HEK293 (cell line): ENCODE results near the gene GDPD3.

Experiments
- CTCF ChIA-PET: fragments of 350-600 bp; formaldehyde crosslinking; extraction: SDS; loops from one replicate; lab custom pipeline; 2021; ENCODE audit warnings: antibody characterized with exemption; lab: Yijun Ruan, JAX
- POLR2A ChIA-PET: fragments of 300-600 bp; formaldehyde crosslinking; extraction: SDS; loops from one replicate; lab custom pipeline; 2020; ENCODE audit warnings: antibody characterized with exemption, inconsistent platforms; lab: Yijun Ruan, JAX
- H3K27ac ChIP-seq: fragments of 200-500 bp; sonication (Bioruptor generic); 2 replicates; pipeline ENCODE4 v1.5.1; 2014; ENCODE audit warnings: low read depth, low read length, control low read depth, inconsistent platforms; ENCODE audit errors: extremely low read depth
- H3K36me3 ChIP-seq, 2 experiments: fragments of 200-500 bp in 1 of 2; sonication (Bioruptor generic) in 1 of 2; 1 replicate in 1 of 2; 2 replicates in 1 of 2; pipeline ENCODE4 v1.5.1; 2014 to 2017; ENCODE audit warnings: inconsistent platforms in 2 of 2, low read length in 2 of 2; ENCODE audit not compliant: control insufficient read depth in 2 of 2, insufficient read depth in 1 of 2
- H3K4me1 ChIP-seq: fragments of 200-500 bp; sonication (Bioruptor generic); 2 replicates; pipeline ENCODE4 v1.5.1; 2014; ENCODE audit warnings: mild to moderate bottlenecking, low read length, inconsistent platforms; ENCODE audit not compliant: control insufficient read depth, insufficient read depth
- H3K4me3 ChIP-seq: 2 replicates; pipeline ENCODE4 v1.5.1; 2011; ENCODE audit warnings: low read depth, mild to moderate bottlenecking, control low read depth, low read length, moderate library complexity
- H3K9me3 ChIP-seq: fragments of 200-500 bp; sonication (Bioruptor generic); 2 replicates; pipeline ENCODE4 v1.5.1; 2014; ENCODE audit warnings: low read depth, low read length, inconsistent platforms; ENCODE audit not compliant: control insufficient read depth, insufficient read depth
- EGR2 ChIP-seq: fragments of 450-650 bp; formaldehyde crosslinking; IDR thresholded peaks from 2 replicates; pipeline ENCODE4 v1.5.1; 2016; ENCODE audit warnings: low read depth, missing biosample characterization, missing genetic modification characterization
- GLIS1 ChIP-seq: fragments of 450-650 bp; formaldehyde crosslinking; IDR thresholded peaks from 2 replicates; pipeline ENCODE4 v1.5.1; 2016; ENCODE audit warnings: missing biosample characterization, missing genetic modification characterization
- GLIS2 ChIP-seq: fragments of 450-650 bp; formaldehyde crosslinking; IDR thresholded peaks from 2 replicates; pipeline ENCODE4 v1.5.1; 2016; ENCODE audit warnings: missing biosample characterization, missing genetic modification characterization
- HOXA7 ChIP-seq: sonication (generic); formaldehyde crosslinking; IDR thresholded peaks from 2 replicates; pipeline ENCODE4 v1.8.1; 2022; ENCODE audit warnings: missing genetic modification reagents, borderline replicate concordance
- KLF9 ChIP-seq: fragments of 450-650 bp; formaldehyde crosslinking; IDR thresholded peaks from 2 replicates; pipeline ENCODE4 v1.5.1; 2016; ENCODE audit warnings: missing biosample characterization, missing genetic modification characterization, low read depth
- SETDB1 ChIP-seq: IDR thresholded peaks from one replicate; pipeline ENCODE4 v1.6.1; 2017; ENCODE audit warnings: mild to moderate bottlenecking, low read length, moderate library complexity, mixed read lengths; ENCODE audit not compliant: insufficient read length
- SP2 ChIP-seq: fragments of 450-650 bp; formaldehyde crosslinking; IDR thresholded peaks from 2 replicates; pipeline ENCODE4 v1.5.1; 2016; ENCODE audit warnings: missing biosample characterization, missing genetic modification characterization
- TRIM28 ChIP-seq: IDR thresholded peaks from 2 replicates; pipeline ENCODE4 v1.6.1; 2011; ENCODE audit warnings: low read length, control low read depth, borderline replicate concordance
- ZBTB20 ChIP-seq: fragments of 450-650 bp; formaldehyde crosslinking; IDR thresholded peaks from 2 replicates; pipeline ENCODE4 v1.5.1; 2016; ENCODE audit warnings: missing biosample characterization, missing genetic modification characterization
- ZBTB7A ChIP-seq: fragments of 450-650 bp; formaldehyde crosslinking; IDR thresholded peaks from 2 replicates; pipeline ENCODE4 v1.5.1; 2016; ENCODE audit warnings: low read depth, missing biosample characterization, missing genetic modification characterization
- ZFP37 ChIP-seq: fragments of 450-650 bp; formaldehyde crosslinking; IDR thresholded peaks from 2 replicates; pipeline ENCODE4 v1.5.1; 2016; ENCODE audit warnings: missing biosample characterization, missing genetic modification characterization
- ZNF155 ChIP-seq: fragments of 450-650 bp; formaldehyde crosslinking; IDR thresholded peaks from 2 replicates; pipeline ENCODE4 v1.5.1; 2016; ENCODE audit warnings: missing biosample characterization, missing genetic modification characterization
- ZNF335 ChIP-seq: fragments of 450-650 bp; formaldehyde crosslinking; conservative IDR thresholded peaks from 2 replicates; pipeline ENCODE4 v1.5.1; 2016; ENCODE audit warnings: missing biosample characterization, missing genetic modification characterization
- ZNF366 ChIP-seq: fragments of 450-650 bp; formaldehyde crosslinking; conservative IDR thresholded peaks from 2 replicates; pipeline ENCODE4 v1.5.1; 2016; ENCODE audit warnings: missing biosample characterization, missing genetic modification characterization
- ZNF426 ChIP-seq: fragments of 450-650 bp; formaldehyde crosslinking; IDR thresholded peaks from 2 replicates; pipeline ENCODE4 v1.5.1; 2017; ENCODE audit warnings: missing biosample characterization, missing genetic modification characterization, mild to moderate bottlenecking, inconsistent platforms, moderate library complexity
- ZNF600 ChIP-seq: fragments of 450-650 bp; formaldehyde crosslinking; IDR thresholded peaks from 2 replicates; pipeline ENCODE4 v1.5.1; 2016; ENCODE audit warnings: missing biosample characterization, missing genetic modification characterization
- ZNF658 ChIP-seq: fragments of 450-650 bp; formaldehyde crosslinking; IDR thresholded peaks from 2 replicates; pipeline ENCODE4; 2016; ENCODE audit warnings: missing biosample characterization, missing genetic modification characterization
- TF ChIP-seq, protein P1 (sequence below): fragments of 450-650 bp; formaldehyde crosslinking; IDR thresholded peaks from 2 replicates; pipeline ENCODE4 v1.5.1; 2016; ENCODE audit warnings: missing biosample characterization, missing genetic modification characterization
- TF ChIP-seq, protein P2 (sequence below): fragments of 450-650 bp; formaldehyde crosslinking; IDR thresholded peaks from 2 replicates; pipeline ENCODE4 v1.5.1; 2016; ENCODE audit warnings: missing biosample characterization, missing genetic modification characterization
- TF ChIP-seq, protein P3 (sequence below): fragments of 450-650 bp; formaldehyde crosslinking; IDR thresholded peaks from 2 replicates; pipeline ENCODE4 v1.5.1; 2017; ENCODE audit warnings: missing biosample characterization, missing genetic modification characterization
- TF ChIP-seq, protein P4 (sequence below): fragments of 450-650 bp; formaldehyde crosslinking; IDR thresholded peaks from 2 replicates; pipeline ENCODE4 v1.5.1; 2016; ENCODE audit warnings: missing biosample characterization, missing genetic modification characterization

GDPD3 gene

DNA sequence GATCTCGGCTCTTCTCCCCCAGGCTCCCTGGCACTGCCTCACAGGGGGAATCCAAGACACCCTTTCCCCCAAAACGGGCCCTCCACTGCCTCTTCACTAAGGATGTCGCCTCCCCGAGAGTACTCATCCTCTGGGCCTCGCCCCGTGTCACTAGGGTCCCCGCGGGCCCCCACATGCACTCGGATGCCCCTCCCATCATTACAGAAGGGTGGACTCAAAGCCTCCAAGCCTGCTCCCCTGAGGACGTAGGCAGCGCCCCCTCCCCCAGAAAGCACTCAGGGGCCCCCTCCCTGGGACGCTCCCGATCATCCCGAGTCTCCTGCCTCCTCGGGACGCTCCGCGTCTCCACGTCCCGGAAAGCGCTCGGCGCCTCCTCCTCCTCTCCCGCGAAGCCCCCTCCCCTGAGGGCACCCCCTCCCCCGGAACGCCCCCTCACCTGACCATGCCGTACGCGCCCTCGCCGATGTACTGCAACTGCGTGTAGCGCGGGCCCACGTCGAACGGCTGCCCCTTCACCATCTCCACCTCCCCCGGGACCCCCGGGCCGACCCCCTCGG lies 9.3 kb upstream of the GDPD3 start (continued):
- TF ChIP-seq ZNF366 (tag by site-specific recombination) (no peak), EGR2 (tag by site-specific recombination) (peak; percentile 75), ZFP37 (tag by site-specific recombination) (no peak), ZBTB7A (peak; percentile 59; the same call in 1 of the 2 replicates), SP2 (tag by site-specific recombination) (peak; percentile 61), ZNF426 (no peak), TRIM28 (no peak)
- TF ChIP-seq, protein P1, sequence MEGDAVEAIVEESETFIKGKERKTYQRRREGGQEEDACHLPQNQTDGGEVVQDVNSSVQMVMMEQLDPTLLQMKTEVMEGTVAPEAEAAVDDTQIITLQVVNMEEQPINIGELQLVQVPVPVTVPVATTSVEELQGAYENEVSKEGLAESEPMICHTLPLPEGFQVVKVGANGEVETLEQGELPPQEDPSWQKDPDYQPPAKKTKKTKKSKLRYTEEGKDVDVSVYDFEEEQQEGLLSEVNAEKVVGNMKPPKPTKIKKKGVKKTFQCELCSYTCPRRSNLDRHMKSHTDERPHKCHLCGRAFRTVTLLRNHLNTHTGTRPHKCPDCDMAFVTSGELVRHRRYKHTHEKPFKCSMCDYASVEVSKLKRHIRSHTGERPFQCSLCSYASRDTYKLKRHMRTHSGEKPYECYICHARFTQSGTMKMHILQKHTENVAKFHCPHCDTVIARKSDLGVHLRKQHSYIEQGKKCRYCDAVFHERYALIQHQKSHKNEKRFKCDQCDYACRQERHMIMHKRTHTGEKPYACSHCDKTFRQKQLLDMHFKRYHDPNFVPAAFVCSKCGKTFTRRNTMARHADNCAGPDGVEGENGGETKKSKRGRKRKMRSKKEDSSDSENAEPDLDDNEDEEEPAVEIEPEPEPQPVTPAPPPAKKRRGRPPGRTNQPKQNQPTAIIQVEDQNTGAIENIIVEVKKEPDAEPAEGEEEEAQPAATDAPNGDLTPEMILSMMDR (tag by site-specific recombination): peak; percentile 21; the same call in 1 of the 2 replicates

DNA sequence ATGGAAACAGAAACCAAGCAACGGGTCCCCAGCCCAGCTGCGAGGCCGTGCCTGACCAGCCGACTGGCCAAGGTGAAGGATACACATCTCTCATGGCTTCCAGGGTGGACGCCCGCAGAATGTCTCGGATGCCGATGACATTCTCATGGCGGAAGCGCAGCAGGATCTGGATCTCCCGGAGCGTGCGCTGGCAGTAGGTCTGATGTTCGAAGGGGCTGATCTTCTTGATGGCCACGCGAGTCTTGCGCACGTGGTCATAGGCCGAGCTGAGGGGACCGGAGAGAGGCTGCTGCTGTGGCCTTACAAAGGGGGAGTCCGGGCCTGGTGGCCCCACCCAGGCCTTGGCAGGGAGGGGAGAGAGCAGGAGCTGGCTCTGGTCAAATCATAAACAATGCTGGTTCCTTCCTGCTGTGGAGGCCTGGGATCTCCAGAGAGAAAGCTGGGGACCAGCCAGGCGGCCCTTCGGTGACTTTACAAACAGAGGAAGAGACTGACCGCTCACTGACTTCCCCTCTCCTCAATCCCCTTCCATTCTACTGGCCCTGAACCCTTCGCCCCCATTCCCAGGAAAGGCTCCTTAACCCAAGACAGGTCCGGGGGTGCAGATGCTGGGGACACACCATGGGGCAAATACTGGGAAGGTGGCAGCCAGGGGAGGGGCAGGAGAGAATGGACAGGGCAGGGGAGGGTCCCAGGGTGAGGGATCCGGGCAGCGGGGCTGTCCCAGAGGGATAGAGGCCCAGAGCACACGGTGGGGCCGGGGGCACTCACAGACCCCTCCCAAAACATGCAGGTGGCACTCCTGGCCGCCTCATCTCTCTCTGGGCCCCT lies 8.6 kb upstream of the GDPD3 start:
- CTCF ChIA-PET: interaction anchor here (2.5 kb wide), 1 partner anchor 9 kb away, joined by 20 read pairs; the partner anchor contains the start of gene GDPD3
- Histone ChIP-seq H3K4me1 (no peaks in the 10 kb centered on the region; the same call in 1 of the 2 replicates), H3K4me3 (peak overlapping the region; percentile 75), H3K36me3 (peaks cover 6 to 45% of the 10 kb centered on the region in 2 experiments; a peak in 2 of 3 replicates), H3K27ac (peak overlapping the region; percentile 51; the same call in 1 of the 2 replicates), H3K9me3 (no peaks in the 10 kb centered on the region)
- TF ChIP-seq GLIS2 (tag by site-specific recombination): 0 out of 2 replicates have a peak, but pooled peaks have one; percentile 3
- TF ChIP-seq ZBTB20 (tag by site-specific recombination): peak; percentile 19; the same call in 1 of the 2 replicates
- TF ChIP-seq KLF9 (tag by site-specific recombination): no peak
- TF ChIP-seq GLIS1 (tag by site-specific recombination): no peak
- no peak for TF ChIP-seq ZNF155 (tag by site-specific recombination)
- TF ChIP-seq, protein P2, sequence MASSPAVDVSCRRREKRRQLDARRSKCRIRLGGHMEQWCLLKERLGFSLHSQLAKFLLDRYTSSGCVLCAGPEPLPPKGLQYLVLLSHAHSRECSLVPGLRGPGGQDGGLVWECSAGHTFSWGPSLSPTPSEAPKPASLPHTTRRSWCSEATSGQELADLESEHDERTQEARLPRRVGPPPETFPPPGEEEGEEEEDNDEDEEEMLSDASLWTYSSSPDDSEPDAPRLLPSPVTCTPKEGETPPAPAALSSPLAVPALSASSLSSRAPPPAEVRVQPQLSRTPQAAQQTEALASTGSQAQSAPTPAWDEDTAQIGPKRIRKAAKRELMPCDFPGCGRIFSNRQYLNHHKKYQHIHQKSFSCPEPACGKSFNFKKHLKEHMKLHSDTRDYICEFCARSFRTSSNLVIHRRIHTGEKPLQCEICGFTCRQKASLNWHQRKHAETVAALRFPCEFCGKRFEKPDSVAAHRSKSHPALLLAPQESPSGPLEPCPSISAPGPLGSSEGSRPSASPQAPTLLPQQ (tag by site-specific recombination): 0 out of 2 replicates have a peak, but pooled peaks have one; percentile 14
- peak; percentile 79 for TF ChIP-seq ZNF600
- TF ChIP-seq, protein P3, sequence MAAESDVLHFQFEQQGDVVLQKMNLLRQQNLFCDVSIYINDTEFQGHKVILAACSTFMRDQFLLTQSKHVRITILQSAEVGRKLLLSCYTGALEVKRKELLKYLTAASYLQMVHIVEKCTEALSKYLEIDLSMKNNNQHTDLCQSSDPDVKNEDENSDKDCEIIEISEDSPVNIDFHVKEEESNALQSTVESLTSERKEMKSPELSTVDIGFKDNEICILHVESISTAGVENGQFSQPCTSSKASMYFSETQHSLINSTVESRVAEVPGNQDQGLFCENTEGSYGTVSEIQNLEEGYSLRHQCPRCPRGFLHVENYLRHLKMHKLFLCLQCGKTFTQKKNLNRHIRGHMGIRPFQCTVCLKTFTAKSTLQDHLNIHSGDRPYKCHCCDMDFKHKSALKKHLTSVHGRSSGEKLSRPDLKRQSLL (tag by site-specific recombination): no peak
- TF ChIP-seq ZNF658 (tag by site-specific recombination): no peak
- TF ChIP-seq HOXA7: no peak
- TF ChIP-seq, protein P4, sequence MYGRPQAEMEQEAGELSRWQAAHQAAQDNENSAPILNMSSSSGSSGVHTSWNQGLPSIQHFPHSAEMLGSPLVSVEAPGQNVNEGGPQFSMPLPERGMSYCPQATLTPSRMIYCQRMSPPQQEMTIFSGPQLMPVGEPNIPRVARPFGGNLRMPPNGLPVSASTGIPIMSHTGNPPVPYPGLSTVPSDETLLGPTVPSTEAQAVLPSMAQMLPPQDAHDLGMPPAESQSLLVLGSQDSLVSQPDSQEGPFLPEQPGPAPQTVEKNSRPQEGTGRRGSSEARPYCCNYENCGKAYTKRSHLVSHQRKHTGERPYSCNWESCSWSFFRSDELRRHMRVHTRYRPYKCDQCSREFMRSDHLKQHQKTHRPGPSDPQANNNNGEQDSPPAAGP: 0 out of 2 replicates have a peak, but pooled peaks have one; percentile 20
- no peak for TF ChIP-seq SETDB1
- TF ChIP-seq ZNF335 (tag by site-specific recombination): no peak
- POLR2A ChIA-PET: no interaction called here
